CD4-positive, alpha-beta T cell (primary cell): ENCODE results near the gene TBC1D24. TPM values are rescaled to one million over a fixed set of nuclear protein-coding genes. Genes with fewer than 3 reads are reported as not detected.

Source experiments
- ATAC-seq: fragments of 200-7000 bp; cut with Tn5 transposase; one replicate; pipeline ENCODE4 v1.10.0; 2022; ENCODE audit warnings: mild to moderate bottlenecking; ENCODE audit not compliant: poor library complexity
- CTCF ChIA-PET: fragments of 350-600 bp; sonication (Branson Sonifier 250); formaldehyde crosslinking; loops from one replicate; lab custom pipeline; 2021; ENCODE audit warnings: antibody characterized with exemption, inconsistent platforms; lab: Charles Lee
- POLR2A ChIA-PET: fragments of 350-600 bp; sonication (Branson Sonifier 250); formaldehyde crosslinking; loops from one replicate; lab custom pipeline; 2021; ENCODE audit warnings: antibody characterized with exemption, inconsistent platforms; lab: Charles Lee
- DNase-seq, 14 experiments: peaks; one replicate each; pipeline ENCODE4 v3.0.0-alpha.2; 2013 to 2020; ENCODE audit warnings: mixed read lengths in 2 of 14
- H3K27ac ChIP-seq, 2 donors: one replicate each; pipeline versions ENCODE4 v1.5.1 to v1.7.0; 2013; ENCODE audit warnings: low read length in 2 of 2, low read depth in 1 of 2, mild to moderate bottlenecking in 1 of 2
- H3K27me3 ChIP-seq, 2 experiments: 1 replicate in 1 of 2; 2 replicates in 1 of 2; pipeline versions ENCODE4 v1.6.1 to v1.7.0; 2013; ENCODE audit warnings: low read length in 2 of 2, control low read depth in 1 of 2, mild to moderate bottlenecking in 1 of 2, moderate library complexity in 1 of 2; ENCODE audit not compliant: insufficient read depth in 2 of 2, control insufficient read depth in 1 of 2
- H3K36me3 ChIP-seq: one replicate; pipeline ENCODE4 v1.6.1; 2013; ENCODE audit warnings: low read length, control low read depth; ENCODE audit not compliant: insufficient read depth
- H3K4me1 ChIP-seq: one replicate; pipeline ENCODE4 v1.6.1; 2013; ENCODE audit warnings: low read length, control low read depth; ENCODE audit not compliant: insufficient read depth
- H3K4me3 ChIP-seq: one replicate; pipeline ENCODE4 v1.5.1; 2013; ENCODE audit warnings: mild to moderate bottlenecking, low read length, moderate library complexity
- H3K9me3 ChIP-seq, 2 experiments: 1 replicate in 1 of 2; 2 replicates in 1 of 2; pipeline versions ENCODE4 v1.6.1 to v1.7.0; 2013; ENCODE audit warnings: low read length in 2 of 2, mild to moderate bottlenecking in 2 of 2, control low read depth in 1 of 2, moderate library complexity in 1 of 2; ENCODE audit not compliant: control insufficient read depth in 1 of 2, insufficient read depth in 1 of 2
- H3K27ac Mint-ChIP-seq: one replicate; pipeline ENCODE4 v1.8.0; 2020; ENCODE audit warnings: mixed read lengths
- H3K27me3 Mint-ChIP-seq: one replicate; pipeline ENCODE4 v1.8.0; 2021; ENCODE audit warnings: mixed read lengths
- H3K36me3 Mint-ChIP-seq: one replicate; pipeline ENCODE4 v1.8.0; 2021; ENCODE audit warnings: low read depth, mixed read lengths
- H3K4me1 Mint-ChIP-seq: one replicate; pipeline ENCODE4 v1.8.0; 2021; ENCODE audit warnings: low read depth, mixed read lengths
- H3K4me3 Mint-ChIP-seq: one replicate; pipeline ENCODE4 v1.8.0; 2020; ENCODE audit warnings: mild to moderate bottlenecking, mixed read lengths
- H3K9me3 Mint-ChIP-seq: one replicate; pipeline ENCODE4 v1.8.0; 2020; ENCODE audit warnings: mixed read lengths
- CTCF ChIP-seq: fragments of 200-600 bp; IDR thresholded peaks from one replicate; pipeline ENCODE4 v1.8.0; 2022; ENCODE audit warnings: antibody characterized with exemption, mild to moderate bottlenecking
- intact Hi-C, 2 experiments: fragments of 100-400 bp; cut with DNase I in 1 of 2; cut with micrococcal nuclease in 1 of 2; formaldehyde crosslinking; loops; one replicate each; pipeline versions ENCODE4 v1.15.1 to v1.9.0; 2023 to 2025; cut with DNase I, micrococcal nuclease
- total RNA-seq, 174 experiments: library from RNA in 2 of 174; stranded (reverse) in 2 of 174; gene quantifications; one replicate each; pipeline ENCODE4 v1.2.3 and lab custom pipeline; 2021 to 2026

Gene TBC1D24
- total RNA-seq, 2 experiments from 2014 or later, result 1.2 to 2.1 TPM

- Histone ChIP-seq H3K27me3 (peaks cover 29 to 43% of the 10 kb centered on the region in 2 experiments), H3K27ac (no peak overlapping the region), H3K36me3 (no peaks in the 10 kb centered on the region), H3K9me3 (peaks cover 0 to 2% of the 10 kb centered on the region in 2 experiments), H3K4me1 (peaks cover 21% of the 10 kb centered on the region), H3K4me3 (no peak overlapping the region)
- H3K27me3 Mint-ChIP-seq, result peaks cover 32% of the 10 kb centered on the region
- no peaks in the 10 kb centered on the region for H3K36me3 Mint-ChIP-seq
- CTCF ChIA-PET, result no interaction called here
- POLR2A ChIA-PET, result no interaction called here
- no peak for DNase-seq
- no peak overlapping the region for H3K4me3 Mint-ChIP-seq
- H3K9me3 Mint-ChIP-seq, result no peaks in the 10 kb centered on the region
- intact Hi-C loops, result no loop called here
- H3K27ac Mint-ChIP-seq, result no peak overlapping the region
- H3K4me1 Mint-ChIP-seq, result no peaks in the 10 kb centered on the region
- no peak for ATAC-seq
- TF ChIP-seq CTCF, result no peak
Measured at GRCh38 chr16:2466667-2467527, 8.0 kb upstream of the TBC1D24 start.

GRCh38 chr16:2467528-2468232, 7.2 kb upstream of the TBC1D24 start:
- Mint-ChIP-seq H3K9me3 (no peaks in the 10 kb centered on the region), H3K4me1 (no peaks in the 10 kb centered on the region), H3K27me3 (peaks cover 32% of the 10 kb centered on the region), H3K4me3 (no peak overlapping the region), H3K27ac (no peak overlapping the region), H3K36me3 (no peaks in the 10 kb centered on the region)
- Histone ChIP-seq H3K27me3 (peaks cover 36 to 50% of the 10 kb centered on the region in 2 experiments), H3K9me3 (peaks cover 0 to 8% of the 10 kb centered on the region in 2 experiments), H3K27ac (no peak overlapping the region), H3K4me3 (no peak overlapping the region), H3K4me1 (peaks cover 28% of the 10 kb centered on the region), H3K36me3 (no peaks in the 10 kb centered on the region)
- no peak for TF ChIP-seq CTCF
- intact Hi-C loops, result no loop called here
- ChIA-PET POLR2A (no interaction called here), CTCF (interaction anchor here (0.6 kb wide), 1 partner anchor 1800 kb away, joined by 3 read pairs; no protein-coding TSS in a partner anchor)
- DNase-seq (no peak), ATAC-seq (peak; percentile 42)

GRCh38 chr16:2468233-2468724, 6.6 kb upstream of the TBC1D24 start:
- no peak for TF ChIP-seq CTCF

More at GRCh38 chr16:2468233-2468724, 6.6 kb upstream of the TBC1D24 start:
- peaks cover 34% of the 10 kb centered on the region for H3K4me1 ChIP-seq
- peaks cover 38% of the 10 kb centered on the region for H3K27me3 Mint-ChIP-seq
- H3K4me1 Mint-ChIP-seq, result peaks cover 4% of the 10 kb centered on the region
- H3K9me3 Mint-ChIP-seq, result no peaks in the 10 kb centered on the region
- CTCF ChIA-PET, result no interaction called here
- H3K4me3 ChIP-seq, result no peak overlapping the region
- no peak overlapping the region for H3K27ac ChIP-seq
- peaks cover 42 to 56% of the 10 kb centered on the region in 2 experiments for H3K27me3 ChIP-seq
- no peaks in the 10 kb centered on the region for H3K36me3 Mint-ChIP-seq
- H3K27ac Mint-ChIP-seq, result no peak overlapping the region
- intact Hi-C loops, result no loop called here
- no peaks in the 10 kb centered on the region for H3K36me3 ChIP-seq
- no peak overlapping the region for H3K4me3 Mint-ChIP-seq
- POLR2A ChIA-PET, result interaction anchor here (1.0 kb wide), 1 partner anchor 8 kb away, joined by 3 read pairs; the partner anchor contains the start of gene TEDC2
- DNase-seq, result peak in 2 of 14 experiments; percentile 50 to 56
- H3K9me3 ChIP-seq, result peaks cover 0 to 11% of the 10 kb centered on the region in 2 experiments
- peak; percentile 43 for ATAC-seq
